WTC11 (cell line): Measurements from ENCODE around the gene PER1. TPM values are rescaled to one million over a fixed set of nuclear protein-coding genes. Genes with fewer than 3 reads are reported as not detected.

Experiments used
- ATAC-seq: fragments of 200-7000 bp; cut with Tn5 transposase; 2 replicates; pipeline ENCODE4 v1.10.0; 2021; ENCODE audit warnings: mild to moderate bottlenecking, moderate library complexity
- CTCF ChIA-PET: fragments of 300-600 bp; sonication (Branson Sonifier 250); formaldehyde crosslinking; loops from one replicate; lab custom pipeline; 2021; ENCODE audit warnings: antibody characterized with exemption; lab: Charles Lee
- POLR2A ChIA-PET: fragments of 350-600 bp; sonication (Branson Sonifier 250); formaldehyde crosslinking; loops from one replicate; lab custom pipeline; 2021; ENCODE audit warnings: antibody characterized with exemption; lab: Charles Lee
- DNase-seq: peaks from one replicate; pipeline ENCODE4 v3.0.0; 2021; ENCODE audit warnings: low spot score
- H3K27ac Mint-ChIP-seq: 2 replicates; pipeline ENCODE4 v1.8.0; 2021; ENCODE audit warnings: mixed read lengths
- H3K27me3 Mint-ChIP-seq: 2 replicates; pipeline ENCODE4 v1.8.0; 2021; ENCODE audit warnings: low read depth, mild to moderate bottlenecking, moderate library complexity, mixed read lengths
- H3K36me3 Mint-ChIP-seq: 2 replicates; pipeline ENCODE4 v1.8.0; 2021; ENCODE audit warnings: mixed read lengths
- H3K4me1 Mint-ChIP-seq: 2 replicates; pipeline ENCODE4 v1.8.0; 2022; ENCODE audit warnings: mixed read lengths
- H3K4me3 Mint-ChIP-seq: 2 replicates; pipeline ENCODE4 v1.8.0; 2021; ENCODE audit warnings: mild to moderate bottlenecking, moderate library complexity, mixed read lengths
- H3K9me3 Mint-ChIP-seq: 2 replicates; pipeline ENCODE4 v1.8.0; 2021; ENCODE audit warnings: mixed read lengths
- ATF2 ChIP-seq: sonication (generic); formaldehyde crosslinking; IDR thresholded peaks from 2 replicates; pipeline ENCODE4 v1.8.1; 2022; ENCODE audit warnings: low read depth, missing genetic modification reagents, borderline replicate concordance
- CDX4 ChIP-seq: fragments of 250-450 bp; sonication (Bioruptor Pico); IDR thresholded peaks from 2 replicates; pipeline ENCODE4 v1.9.0; 2021; ENCODE audit warnings: moderate library complexity, mild to moderate bottlenecking, inconsistent platforms, borderline replicate concordance
- CTCF ChIP-seq: fragments of 200-600 bp; IDR thresholded peaks from 2 replicates; pipeline ENCODE4 v1.8.0; 2022; ENCODE audit warnings: antibody characterized with exemption
- ERG ChIP-seq: fragments of 250-450 bp; sonication (Bioruptor Pico); IDR thresholded peaks from 2 replicates; pipeline ENCODE4 v1.8.0; 2021; ENCODE audit warnings: mild to moderate bottlenecking
- FOXP1 ChIP-seq: sonication (generic); formaldehyde crosslinking; IDR thresholded peaks from 2 replicates; pipeline ENCODE4 v1.8.0; 2022; ENCODE audit warnings: missing genetic modification reagents, mild to moderate bottlenecking, moderate library complexity, borderline replicate concordance
- FOXP4 ChIP-seq: sonication (generic); formaldehyde crosslinking; IDR thresholded peaks from 2 replicates; pipeline ENCODE4 v1.8.0; 2022; ENCODE audit warnings: mild to moderate bottlenecking, missing genetic modification reagents
- HMGXB4 ChIP-seq: sonication (generic); formaldehyde crosslinking; IDR thresholded peaks from 2 replicates; pipeline ENCODE4 v1.8.1; 2023; ENCODE audit warnings: mild to moderate bottlenecking, moderate library complexity, missing genetic modification reagents
- MLX ChIP-seq: sonication (generic); formaldehyde crosslinking; IDR thresholded peaks from 2 replicates; pipeline ENCODE4 v1.8.1; 2023; ENCODE audit warnings: mild to moderate bottlenecking, missing genetic modification reagents, moderate library complexity
- PRRX2 ChIP-seq: fragments of 250-450 bp; sonication (Bioruptor Pico); IDR thresholded peaks from 2 replicates; pipeline ENCODE4 v1.8.0; 2021; ENCODE audit warnings: mild to moderate bottlenecking
- SOX15 ChIP-seq: fragments of 250-450 bp; sonication (Bioruptor Pico); IDR thresholded peaks from 2 replicates; pipeline ENCODE4 v1.9.0; 2021; ENCODE audit warnings: mild to moderate bottlenecking
- TEAD4 ChIP-seq: sonication (generic); formaldehyde crosslinking; IDR thresholded peaks from 2 replicates; pipeline ENCODE4 v1.8.0; 2022; ENCODE audit warnings: mild to moderate bottlenecking, missing genetic modification reagents
- TP53 ChIP-seq: sonication (generic); formaldehyde crosslinking; IDR thresholded peaks from 2 replicates; pipeline ENCODE4 v1.8.1; 2023; ENCODE audit warnings: mild to moderate bottlenecking, missing genetic modification reagents
- ZMAT4 ChIP-seq: fragments of 250-450 bp; sonication (Bioruptor Pico); IDR thresholded peaks from 2 replicates; pipeline ENCODE4 v1.9.0; 2021; ENCODE audit warnings: mild to moderate bottlenecking
- ZNF512 ChIP-seq: sonication (generic); formaldehyde crosslinking; IDR thresholded peaks from 2 replicates; pipeline ENCODE4 v1.8.1; 2022; ENCODE audit warnings: missing genetic modification reagents, borderline replicate concordance
- ZNF671 ChIP-seq: fragments of 250-450 bp; sonication (Bioruptor Pico); IDR thresholded peaks from 2 replicates; pipeline ENCODE4 v1.8.0; 2021; ENCODE audit warnings: mild to moderate bottlenecking
- total RNA-seq: library from RNA; stranded (reverse); gene quantifications from 3 replicates; pipeline ENCODE4 v1.2.3, GENCODE V29; 2021

Gene PER1
- total RNA-seq, 1 experiment from 2014 or later = 46.9 TPM

- ChIA-PET CTCF (interaction anchor here (0.5 to 2.2 kb wide), 15 partner anchors 14 to 99 kb away, joined by 3 to 13 read pairs (median 5); partner anchors contain the start of genes ALOXE3 and HES7), POLR2A (interaction anchor here (1.0 to 1.5 kb wide), 2 partner anchors 14 to 18 kb away, joined by 3 read pairs; partner anchors contain the start of gene TMEM107)
- TF ChIP-seq HMGXB4 (CRISPR knock-in tag) (no peak), ATF2 (CRISPR knock-in tag) (no peak), ZMAT4 (CRISPR knock-in tag) (no peak), ZNF512 (CRISPR knock-in tag) (no peak), CDX4 (CRISPR knock-in tag) (no peak), PRRX2 (no peak), ERG (CRISPR knock-in tag) (no peak), TP53 (CRISPR knock-in tag) (no peak), ZNF671 (CRISPR knock-in tag) (no peak), MLX (no peak), FOXP1 (CRISPR knock-in tag) (no peak), SOX15 (no peak), TEAD4 (no peak)
- ATAC-seq (no peak), DNase-seq (no peak)
- Mint-ChIP-seq H3K36me3 (peaks cover 8% of the 10 kb centered on the region), H3K4me1 (peaks cover 30% of the 10 kb centered on the region), H3K27me3 (peaks cover 3% of the 10 kb centered on the region; the same call in 1 of the 2 replicates), H3K9me3 (no peaks in the 10 kb centered on the region), H3K4me3 (no peak overlapping the region), H3K27ac (peak overlapping the region; percentile 97)
Observed at GRCh38 chr17:8159032-8159400, 6.8 kb upstream of the PER1 start.

- DNase-seq (peak; percentile 97), ATAC-seq (peak; percentile 4)
- Mint-ChIP-seq H3K4me1 (peaks cover 29% of the 10 kb centered on the region), H3K9me3 (no peaks in the 10 kb centered on the region), H3K27me3 (peaks cover 3% of the 10 kb centered on the region; the same call in 1 of the 2 replicates), H3K36me3 (peaks cover 8% of the 10 kb centered on the region), H3K4me3 (peak overlapping the region; percentile 12; the same call in 1 of the 2 replicates), H3K27ac (peak overlapping the region; percentile 97)
- no peak for TF ChIP-seq FOXP4 (CRISPR knock-in tag)
- TF ChIP-seq CTCF = peak; percentile 89
- TF ChIP-seq ERG (CRISPR knock-in tag) = 0 out of 2 replicates have a peak, but pooled peaks have one; percentile 41
- ChIA-PET CTCF (interaction anchor here (0.5 to 2.2 kb wide), 19 partner anchors 9 to 301 kb away, joined by 3 to 13 read pairs (median 5); partner anchors contain the start of genes ALOXE3, AURKB, CYB5D1 and HES7), POLR2A (interaction anchor here (0.6 to 1.5 kb wide), 3 partner anchors 15 to 21 kb away, joined by 3 read pairs; partner anchors contain the start of gene TMEM107)
Observed at GRCh38 chr17:8158267-8159031, 6.2 kb upstream of the PER1 start.
